A549 (cell line): ENCODE measurements around the gene ZFP62. TPM values are rescaled to one million over a fixed set of nuclear protein-coding genes. Genes with fewer than 3 reads are reported as not detected.

Source experiments
- ATAC-seq, 2 experiments: fragments of 200-7000 bp in 1 of 2; fragments of >200 bp in 1 of 2; cut with Nextera tagmentation in 1 of 2; cut with Tn5 transposase in 1 of 2; 3 replicates each; pipeline versions ENCODE4 v1.8.0 to v1.9.1; 2018 to 2020; ENCODE audit warnings: mild to moderate bottlenecking in 1 of 2, moderate library complexity in 1 of 2
- CTCF ChIA-PET: fragments of 300-600 bp; sonication (Branson Sonifier 250); formaldehyde crosslinking; extraction: SDS; loops from one replicate; lab custom pipeline; 2021; ENCODE audit warnings: antibody characterized with exemption, inconsistent platforms; lab: Yijun Ruan, JAX
- POLR2A ChIA-PET: fragments of 350-600 bp; formaldehyde crosslinking; extraction: SDS; loops from one replicate; lab custom pipeline; 2021; ENCODE audit warnings: antibody characterized with exemption, inconsistent platforms; lab: Yijun Ruan, JAX
- DNase-seq, 2 experiments: peaks; one replicate each; pipeline versions ENCODE4 v3.0.0 to v3.0.0-alpha.2; 2011 to 2016; ENCODE audit warnings: low read depth in 1 of 2, low spot score in 1 of 2
- FAIRE-seq: peaks from 2 replicates; lab custom pipeline; 2011; peaks lifted over from hg19 to GRCh38; lab: Jason Lieb, UNC
- H3K27ac ChIP-seq, 2 experiments: fragments of >200 bp; sonication (Bioruptor Twin); formaldehyde crosslinking; 3 replicates each; pipeline ENCODE4 v1.5.1; 2016 to 2017
- H3K4me1 ChIP-seq: fragments of >200 bp; sonication (Bioruptor Twin); formaldehyde crosslinking; 3 replicates; pipeline ENCODE4 v1.6.1; 2016
- H3K4me2 ChIP-seq: fragments of >200 bp; sonication (Bioruptor Twin); formaldehyde crosslinking; 3 replicates; pipeline ENCODE4 v1.6.1; 2016
- H3K4me3 ChIP-seq: fragments of >200 bp; sonication (Bioruptor Twin); formaldehyde crosslinking; 3 replicates; pipeline ENCODE4 v1.5.1; 2016
- H3K9me3 ChIP-seq: fragments of >200 bp; sonication (Bioruptor Twin); formaldehyde crosslinking; 3 replicates; pipeline ENCODE4 v1.6.1; 2016
- CBX2 ChIP-seq: fragments of 200-600 bp; sonication (generic); IDR thresholded peaks from 2 replicates; pipeline ENCODE4 v1.6.1; 2016; ENCODE audit warnings: low read depth, mild to moderate bottlenecking, borderline replicate concordance
- CEBPB ChIP-seq, 2 experiments: fragments of >200 bp in 1 of 2; sonication (Bioruptor Twin) in 1 of 2; formaldehyde crosslinking in 1 of 2; IDR thresholded peaks; 2 replicates each; pipeline ENCODE4 v1.6.1; 2012 to 2016
- CHD2 ChIP-seq: fragments of 150-350 bp; IDR thresholded peaks from 2 replicates; pipeline ENCODE4 v1.6.1; 2014; ENCODE audit warnings: low read length; ENCODE audit not compliant: partially characterized antibody
- CHD4 ChIP-seq: fragments of 200-600 bp; sonication (generic); IDR thresholded peaks from 2 replicates; pipeline ENCODE4 v1.6.1; 2016; ENCODE audit warnings: antibody characterized with exemption, mild to moderate bottlenecking, borderline replicate concordance
- EHMT2 ChIP-seq: fragments of 200-600 bp; sonication (generic); IDR thresholded peaks from 2 replicates; pipeline ENCODE4 v1.6.1; 2016; ENCODE audit warnings: antibody characterized with exemption, low read depth, mild to moderate bottlenecking, moderate library complexity
- FOSB ChIP-seq: fragments of 250-450 bp; sonication (Bioruptor Pico); IDR thresholded peaks from 2 replicates; pipeline ENCODE4 v1.5.0; 2020; ENCODE audit warnings: mild to moderate bottlenecking, moderate library complexity
- FOSL2 ChIP-seq, 2 experiments: fragments of 450-650 bp in 1 of 2; fragments of >200 bp in 1 of 2; sonication (Bioruptor Twin) in 1 of 2; formaldehyde crosslinking; IDR thresholded peaks; 2 replicates each; pipeline versions ENCODE4 v1.5.0 to v1.6.1; 2016 to 2020; ENCODE audit warnings: mild to moderate bottlenecking in 1 of 2, moderate library complexity in 1 of 2
- GATA3 ChIP-seq: IDR thresholded peaks from 2 replicates; pipeline ENCODE4 v1.6.1; 2012; ENCODE audit warnings: borderline replicate concordance
- HES2 ChIP-seq: fragments of >200 bp; sonication (Bioruptor Twin); formaldehyde crosslinking; IDR thresholded peaks from 2 replicates; pipeline ENCODE4 v1.6.1; 2016
- HMGXB4 ChIP-seq: fragments of 250-450 bp; sonication (Bioruptor Pico); IDR thresholded peaks from 2 replicates; pipeline ENCODE4 v1.5.0; 2021; ENCODE audit warnings: mild to moderate bottlenecking, moderate library complexity, borderline replicate concordance
- HOXA7 ChIP-seq: fragments of 250-450 bp; sonication (Bioruptor Pico); IDR thresholded peaks from 2 replicates; pipeline ENCODE4 v1.5.0; 2020; ENCODE audit warnings: mild to moderate bottlenecking, moderate library complexity
- JUN ChIP-seq, 2 experiments: fragments of >200 bp; sonication (Bioruptor Twin); formaldehyde crosslinking; IDR thresholded peaks; 2 replicates in 1 of 2; 3 replicates in 1 of 2; pipeline ENCODE4 v1.6.1; 2016 to 2017
- JUNB ChIP-seq: fragments of >200 bp; sonication (Bioruptor Twin); formaldehyde crosslinking; IDR thresholded peaks from 2 replicates; pipeline ENCODE4 v1.6.1; 2016
- MAFK ChIP-seq: fragments of 450-650 bp; IDR thresholded peaks from 2 replicates; pipeline ENCODE4 v1.6.1; 2014; ENCODE audit not compliant: partially characterized antibody
- MYC ChIP-seq: IDR thresholded peaks from 2 replicates; pipeline ENCODE4 v1.6.1; 2012; ENCODE audit warnings: mild to moderate bottlenecking, inconsistent platforms, low read length, improper control_type of control experiment, borderline replicate concordance
- NFE2L2 ChIP-seq: fragments of 150-350 bp; conservative IDR thresholded peaks from 2 replicates; pipeline ENCODE4 v1.6.1; 2014; ENCODE audit warnings: low read length
- RARB ChIP-seq: fragments of 250-450 bp; sonication (Bioruptor Pico); IDR thresholded peaks from 2 replicates; pipeline ENCODE4 v1.8.0; 2021; ENCODE audit warnings: mild to moderate bottlenecking, moderate library complexity
- RFX5 ChIP-seq: fragments of 450-650 bp; IDR thresholded peaks from 2 replicates; pipeline ENCODE4 v1.7.1; 2014; ENCODE audit warnings: antibody characterized with exemption, mild to moderate bottlenecking, moderate library complexity
- RNF2 ChIP-seq: fragments of 200-600 bp; sonication (generic); IDR thresholded peaks from 2 replicates; pipeline ENCODE4 v1.6.1; 2016; ENCODE audit warnings: low read depth, mild to moderate bottlenecking, antibody characterized with exemption, moderate library complexity, borderline replicate concordance
- SMC3 ChIP-seq: fragments of >200 bp; sonication (Bioruptor Twin); formaldehyde crosslinking; IDR thresholded peaks from 3 replicates; pipeline ENCODE4 v1.6.1; 2018; ENCODE audit warnings: inconsistent platforms
- TP53 ChIP-seq: fragments of 250-450 bp; sonication (Bioruptor Pico); IDR thresholded peaks from 2 replicates; pipeline ENCODE4 v1.5.0; 2021; ENCODE audit warnings: mild to moderate bottlenecking, moderate library complexity
- ZFP36 ChIP-seq: fragments of 450-650 bp; IDR thresholded peaks from 2 replicates; pipeline ENCODE4 v1.6.1; 2014; ENCODE audit warnings: borderline replicate concordance; ENCODE audit not compliant: partially characterized antibody
- ZSCAN20 ChIP-seq: fragments of 250-450 bp; sonication (Bioruptor Pico); IDR thresholded peaks from 2 replicates; pipeline ENCODE4 v1.8.0; 2022; ENCODE audit warnings: mild to moderate bottlenecking, moderate library complexity
- WGBS: methylation state at CpG from one replicate; pipeline ENCODE4 v1.1.6; 2017; ENCODE audit errors: missing lambda C conversion rate; 5-methylcytosine and 5-hydroxymethylcytosine counted together
- polyA plus RNA-seq, 4 experiments: library from polyadenylated mRNA; depleted of rRNA in 3 of 4; stranded (reverse); fragments of >200 nt; fragmentation: RNase III in 1 of 4; extraction: RNeasy Plus Mini Kit Qiagen cat#74134 plus additional on column Dnase treatment in 1 of 4; gene quantifications; 2 replicates in 3 of 4; 3 replicates in 1 of 4; pipeline ENCODE4 v1.2.3, GENCODE V29; 2011 to 2017
- TF ChIP-seq, protein P1 (sequence below): fragments of >200 bp; sonication (Bioruptor Twin); formaldehyde crosslinking; IDR thresholded peaks from 3 replicates; pipeline ENCODE4 v1.6.1; 2016
- TF ChIP-seq, protein P2 (sequence below): fragments of 200-600 bp; sonication (generic); IDR thresholded peaks from 2 replicates; pipeline ENCODE4 v1.6.1; 2016; ENCODE audit warnings: antibody characterized with exemption, mild to moderate bottlenecking, moderate library complexity
- TF ChIP-seq, protein P3 (sequence below): IDR thresholded peaks from 2 replicates; pipeline ENCODE4 v1.6.1; 2012; ENCODE audit warnings: low read depth, borderline replicate concordance
- TF ChIP-seq, protein P4 (sequence below): fragments of 250-450 bp; sonication (Bioruptor Pico); IDR thresholded peaks from 2 replicates; pipeline ENCODE4 v1.5.0; 2020; ENCODE audit warnings: low read depth, mild to moderate bottlenecking, moderate library complexity

Gene ZFP62
- polyA plus RNA-seq, 2 of the 4 experiments (the other 2 are of a cell fraction), result 13.9 to 23.4 TPM

DNA sequence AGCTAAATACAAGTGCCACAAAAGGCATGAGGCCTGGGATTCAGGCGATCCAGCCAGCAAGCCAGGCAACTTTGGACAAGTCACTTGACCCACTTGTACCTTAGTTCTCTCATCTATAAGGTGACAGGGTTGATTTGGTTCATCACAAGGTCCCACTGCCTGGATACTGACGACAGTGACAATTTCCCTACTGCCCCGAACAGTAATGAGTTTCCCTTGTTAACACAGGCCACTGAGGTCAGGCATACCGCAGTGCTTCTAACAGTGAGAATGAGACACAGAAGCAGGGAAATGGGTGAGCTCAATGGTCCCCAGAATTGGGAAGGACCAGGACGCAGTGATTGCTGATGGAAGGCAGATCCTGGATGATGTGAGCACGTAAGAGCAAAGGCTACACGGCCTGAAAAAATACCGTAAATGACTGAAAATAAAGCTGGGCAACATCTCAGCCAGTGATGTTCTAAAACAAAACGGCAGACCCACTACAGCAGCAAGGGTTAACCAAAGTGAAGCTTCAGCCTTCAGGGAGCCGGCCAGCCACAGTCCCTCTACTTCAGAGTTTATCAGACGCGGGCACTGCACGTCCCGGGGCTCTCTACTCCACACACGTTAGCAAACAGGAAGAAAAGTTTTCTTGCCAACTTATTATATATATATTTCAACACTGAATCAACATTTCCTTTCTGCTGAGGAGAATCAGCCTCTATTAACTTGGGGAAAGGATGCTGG lies 59.3 kb downstream of the ZFP62 start:
- FAIRE-seq, result no peak
- no peak for DNase-seq

DNA sequence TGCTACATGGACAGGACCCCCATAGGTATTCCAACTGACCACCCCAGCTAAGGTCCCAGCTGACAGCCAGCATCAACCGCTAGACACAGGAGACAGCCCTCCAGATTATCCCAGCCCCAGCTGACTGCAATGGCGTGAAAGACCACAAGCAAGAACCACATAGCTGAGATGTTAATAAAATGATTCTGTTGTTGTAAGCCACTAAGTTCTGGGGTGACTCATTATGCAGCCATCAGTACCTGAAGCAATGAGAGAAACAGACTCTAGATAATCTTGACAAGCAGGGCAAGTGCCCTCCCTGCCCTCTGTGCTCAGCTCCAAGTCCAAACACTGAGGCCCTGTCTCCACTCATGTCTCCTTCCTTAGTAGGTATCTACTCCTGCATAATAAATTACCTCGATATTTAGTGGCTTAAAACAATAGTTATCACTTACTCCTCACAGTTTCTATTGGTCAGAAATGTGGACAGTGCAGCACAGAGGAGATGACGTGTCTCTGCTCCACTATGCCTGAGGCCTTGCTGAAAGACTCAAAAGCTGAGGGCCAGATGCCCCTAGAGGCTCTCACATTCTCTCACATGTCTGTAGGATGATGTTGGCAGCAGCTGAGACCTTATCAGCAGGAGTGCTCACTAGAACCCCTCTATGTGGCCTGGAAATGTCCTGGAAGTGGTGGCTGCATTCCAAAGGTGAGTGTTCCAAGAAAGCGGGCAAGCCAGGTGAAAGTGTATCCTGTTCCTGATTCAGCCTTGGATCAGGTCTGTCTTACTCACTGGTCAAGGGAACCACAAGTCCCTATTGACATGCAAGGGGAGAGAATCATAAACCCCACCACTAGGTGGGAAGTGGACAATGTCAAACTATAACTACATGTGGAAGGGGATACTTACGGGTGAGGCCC lies 60.9 kb downstream of the ZFP62 start:
- no peak for ATAC-seq
- TF ChIP-seq, protein P1, sequence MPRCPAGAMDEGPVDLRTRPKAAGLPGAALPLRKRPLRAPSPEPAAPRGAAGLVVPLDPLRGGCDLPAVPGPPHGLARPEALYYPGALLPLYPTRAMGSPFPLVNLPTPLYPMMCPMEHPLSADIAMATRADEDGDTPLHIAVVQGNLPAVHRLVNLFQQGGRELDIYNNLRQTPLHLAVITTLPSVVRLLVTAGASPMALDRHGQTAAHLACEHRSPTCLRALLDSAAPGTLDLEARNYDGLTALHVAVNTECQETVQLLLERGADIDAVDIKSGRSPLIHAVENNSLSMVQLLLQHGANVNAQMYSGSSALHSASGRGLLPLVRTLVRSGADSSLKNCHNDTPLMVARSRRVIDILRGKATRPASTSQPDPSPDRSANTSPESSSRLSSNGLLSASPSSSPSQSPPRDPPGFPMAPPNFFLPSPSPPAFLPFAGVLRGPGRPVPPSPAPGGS, result no peak
- TF ChIP-seq CHD4 (no peak), RNF2 (no peak), CEBPB (IDR thresholded peaks at IDR 0.05) (no peak), MYC (no peak), HMGXB4 (CRISPR knock-in tag) (no peak), ZSCAN20 (CRISPR knock-in tag) (no peak), JUNB (no peak), CBX2 (no peak), SMC3 (no peak), ZFP36 (no peak), JUN (IDR thresholded peaks at IDR 0.05) (no peak), MAFK (no peak), FOSB (CRISPR knock-in tag) (no peak), RFX5 (no peak), CHD2 (no peak)
- TF ChIP-seq, protein P2, sequence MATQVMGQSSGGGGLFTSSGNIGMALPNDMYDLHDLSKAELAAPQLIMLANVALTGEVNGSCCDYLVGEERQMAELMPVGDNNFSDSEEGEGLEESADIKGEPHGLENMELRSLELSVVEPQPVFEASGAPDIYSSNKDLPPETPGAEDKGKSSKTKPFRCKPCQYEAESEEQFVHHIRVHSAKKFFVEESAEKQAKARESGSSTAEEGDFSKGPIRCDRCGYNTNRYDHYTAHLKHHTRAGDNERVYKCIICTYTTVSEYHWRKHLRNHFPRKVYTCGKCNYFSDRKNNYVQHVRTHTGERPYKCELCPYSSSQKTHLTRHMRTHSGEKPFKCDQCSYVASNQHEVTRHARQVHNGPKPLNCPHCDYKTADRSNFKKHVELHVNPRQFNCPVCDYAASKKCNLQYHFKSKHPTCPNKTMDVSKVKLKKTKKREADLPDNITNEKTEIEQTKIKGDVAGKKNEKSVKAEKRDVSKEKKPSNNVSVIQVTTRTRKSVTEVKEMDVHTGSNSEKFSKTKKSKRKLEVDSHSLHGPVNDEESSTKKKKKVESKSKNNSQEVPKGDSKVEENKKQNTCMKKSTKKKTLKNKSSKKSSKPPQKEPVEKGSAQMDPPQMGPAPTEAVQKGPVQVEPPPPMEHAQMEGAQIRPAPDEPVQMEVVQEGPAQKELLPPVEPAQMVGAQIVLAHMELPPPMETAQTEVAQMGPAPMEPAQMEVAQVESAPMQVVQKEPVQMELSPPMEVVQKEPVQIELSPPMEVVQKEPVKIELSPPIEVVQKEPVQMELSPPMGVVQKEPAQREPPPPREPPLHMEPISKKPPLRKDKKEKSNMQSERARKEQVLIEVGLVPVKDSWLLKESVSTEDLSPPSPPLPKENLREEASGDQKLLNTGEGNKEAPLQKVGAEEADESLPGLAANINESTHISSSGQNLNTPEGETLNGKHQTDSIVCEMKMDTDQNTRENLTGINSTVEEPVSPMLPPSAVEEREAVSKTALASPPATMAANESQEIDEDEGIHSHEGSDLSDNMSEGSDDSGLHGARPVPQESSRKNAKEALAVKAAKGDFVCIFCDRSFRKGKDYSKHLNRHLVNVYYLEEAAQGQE, result no peak
- TF ChIP-seq, protein P3, sequence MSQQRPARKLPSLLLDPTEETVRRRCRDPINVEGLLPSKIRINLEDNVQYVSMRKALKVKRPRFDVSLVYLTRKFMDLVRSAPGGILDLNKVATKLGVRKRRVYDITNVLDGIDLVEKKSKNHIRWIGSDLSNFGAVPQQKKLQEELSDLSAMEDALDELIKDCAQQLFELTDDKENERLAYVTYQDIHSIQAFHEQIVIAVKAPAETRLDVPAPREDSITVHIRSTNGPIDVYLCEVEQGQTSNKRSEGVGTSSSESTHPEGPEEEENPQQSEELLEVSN, result no peak
- TF ChIP-seq, all 56 proteins: peak for 0
- ChIA-PET POLR2A (interaction anchor here (1.0 to 1.1 kb wide), 2 partner anchors 10 to 31 kb away, joined by 4 read pairs; no protein-coding TSS in a partner anchor), CTCF (interaction anchor here (0.9 to 7.2 kb wide), 5 partner anchors 10 to 181 kb away, joined by 3 to 38 read pairs (median 4); no protein-coding TSS in a partner anchor)
- 90% methylated on average over 6 of the region's 6 CpGs for WGBS
- DNase-seq (peak in 1 of 2 experiments; percentile 25), FAIRE-seq (no peak)
- Histone ChIP-seq H3K9me3 (no peaks in the 10 kb centered on the region), H3K4me1 (peaks cover 43% of the 10 kb centered on the region), H3K4me2 (no peak overlapping the region), H3K4me3 (no peak overlapping the region), H3K27ac (no peak overlapping the region)

More for the DNA sequence above, 59.3 kb downstream of the ZFP62 start:
- H3K4me2 ChIP-seq, result peak overlapping the region; percentile 94
- peak; percentile 11 to 60; a peak in 5 of 6 replicates for ATAC-seq
- H3K9me3 ChIP-seq, result no peaks in the 10 kb centered on the region
- ChIA-PET CTCF (interaction anchor here (0.7 to 7.2 kb wide), 6 partner anchors 9 to 332 kb away, joined by 3 to 38 read pairs (median 4); no protein-coding TSS in a partner anchor), POLR2A (interaction anchor here (0.6 to 2.1 kb wide), 5 partner anchors 9 to 59 kb away, joined by 3 to 11 read pairs (median 4); partner anchors contain the start of gene ZFP62)
- peak overlapping the region; percentile 90 to 98 for H3K27ac ChIP-seq
- WGBS, result 27% methylated on average over 15 of the region's 15 CpGs
- TF ChIP-seq CHD2 (no peak), GATA3 (no peak), HOXA7 (CRISPR knock-in tag) (no peak), RFX5 (no peak), RARB (CRISPR knock-in tag) (no peak), HES2 (no peak), ZSCAN20 (CRISPR knock-in tag) (no peak), EHMT2 (no peak), TP53 (CRISPR knock-in tag) (no peak), JUNB (no peak), NFE2L2 (no peak), FOSL2 (IDR thresholded peaks at IDR 0.05) (no peak), FOSL2 (CRISPR knock-in tag; IDR thresholded peaks at IDR 0.05) (no peak), ZFP36 (no peak)
- TF ChIP-seq, protein P4, sequence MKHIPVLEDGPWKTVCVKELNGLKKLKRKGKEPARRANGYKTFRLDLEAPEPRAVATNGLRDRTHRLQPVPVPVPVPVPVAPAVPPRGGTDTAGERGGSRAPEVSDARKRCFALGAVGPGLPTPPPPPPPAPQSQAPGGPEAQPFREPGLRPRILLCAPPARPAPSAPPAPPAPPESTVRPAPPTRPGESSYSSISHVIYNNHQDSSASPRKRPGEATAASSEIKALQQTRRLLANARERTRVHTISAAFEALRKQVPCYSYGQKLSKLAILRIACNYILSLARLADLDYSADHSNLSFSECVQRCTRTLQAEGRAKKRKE (CRISPR knock-in tag), result no peak
- TF ChIP-seq, all 56 proteins: peak for 0
- H3K4me3 ChIP-seq, result peak overlapping the region; percentile 82
- H3K4me1 ChIP-seq, result peaks cover 43% of the 10 kb centered on the region
